ENCODE results near the gene BEX1. TPM values are rescaled to one million over a fixed set of nuclear protein-coding genes. Genes with fewer than 3 reads are reported as not detected.

Gene BEX1
- total RNA-seq, 2 donors from 2014 or later = 83.6 to 144 TPM

- no peak overlapping the region for H3K4me3 ChIP-seq (ENCODE audit: low read length)
- 81 to 100% methylated on average over 1 to 3 of the region's 3 CpGs for WGBS, 2 experiments (ENCODE audit: insufficient coverage in 1 of 2, insufficient read length in 1 of 2)
- H3K27me3 Mint-ChIP-seq (ENCODE audit: insufficient read depth) = peaks cover 9% of the 10 kb centered on the region
Observed at GRCh38 chrX:103012945-103013344, 51.0 kb downstream of the BEX1 start.

More at GRCh38 chrX:103012945-103013344, 51.0 kb downstream of the BEX1 start:
- H3K36me3 ChIP-seq (ENCODE audit: control insufficient read depth, insufficient read depth, low read length) = no peaks in the 10 kb centered on the region
- Mint-ChIP-seq H3K36me3 (ENCODE audit: low read depth) (no peaks in the 10 kb centered on the region), H3K4me1 (no peaks in the 10 kb centered on the region), H3K4me3 (no peak overlapping the region), H3K9me3 (peaks cover 35% of the 10 kb centered on the region), H3K27ac (no peak overlapping the region)
- peaks cover 13% of the 10 kb centered on the region for H3K9me3 ChIP-seq (ENCODE audit: control insufficient read depth, low read length)
- DNase-seq = no peak
- no peaks in the 10 kb centered on the region for H3K4me1 ChIP-seq (ENCODE audit: control insufficient read depth, insufficient read depth, low read length)
- H3K27me3 ChIP-seq (ENCODE audit: control insufficient read depth, insufficient read depth, low read length, poor library complexity, severe bottlenecking) = no peaks in the 10 kb centered on the region
- TF ChIP-seq, protein P1, sequence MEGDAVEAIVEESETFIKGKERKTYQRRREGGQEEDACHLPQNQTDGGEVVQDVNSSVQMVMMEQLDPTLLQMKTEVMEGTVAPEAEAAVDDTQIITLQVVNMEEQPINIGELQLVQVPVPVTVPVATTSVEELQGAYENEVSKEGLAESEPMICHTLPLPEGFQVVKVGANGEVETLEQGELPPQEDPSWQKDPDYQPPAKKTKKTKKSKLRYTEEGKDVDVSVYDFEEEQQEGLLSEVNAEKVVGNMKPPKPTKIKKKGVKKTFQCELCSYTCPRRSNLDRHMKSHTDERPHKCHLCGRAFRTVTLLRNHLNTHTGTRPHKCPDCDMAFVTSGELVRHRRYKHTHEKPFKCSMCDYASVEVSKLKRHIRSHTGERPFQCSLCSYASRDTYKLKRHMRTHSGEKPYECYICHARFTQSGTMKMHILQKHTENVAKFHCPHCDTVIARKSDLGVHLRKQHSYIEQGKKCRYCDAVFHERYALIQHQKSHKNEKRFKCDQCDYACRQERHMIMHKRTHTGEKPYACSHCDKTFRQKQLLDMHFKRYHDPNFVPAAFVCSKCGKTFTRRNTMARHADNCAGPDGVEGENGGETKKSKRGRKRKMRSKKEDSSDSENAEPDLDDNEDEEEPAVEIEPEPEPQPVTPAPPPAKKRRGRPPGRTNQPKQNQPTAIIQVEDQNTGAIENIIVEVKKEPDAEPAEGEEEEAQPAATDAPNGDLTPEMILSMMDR (conservative IDR thresholded peaks at IDR 0.05) = no peak
- no peak overlapping the region for H3K27ac ChIP-seq (ENCODE audit: low read depth, low read length)
- no peak overlapping the region for H3K9ac ChIP-seq (ENCODE audit: extremely low read depth, low read length, poor library complexity, severe bottlenecking)

Other genes with a start within 250 kb of the BEX1 start
- 1 to 10 TPM in 1 of 2 donors, under 1 TPM in 1; 0.64 to 1.5 TPM for gene RAB40AL, start 126.9 kb downstream of the BEX1 start, total RNA-seq
- gene NXF3, start 29.0 kb upstream of the BEX1 start, total RNA-seq = under 1 TPM in 1 of 2 donors, not detected in 1; 0.51 TPM
- gene BEX4, start 150.9 kb upstream of the BEX1 start, total RNA-seq = 10 to 100 TPM; 65.1 to 71.0 TPM
- gene TCEAL8, start 191.0 kb upstream of the BEX1 start, total RNA-seq = 100 to 1,000 TPM in 1 of 2 donors, 10 to 100 TPM in 1; 81.4 to 113 TPM
- gene TCEAL5, start 212.6 kb upstream of the BEX1 start, total RNA-seq = 1 to 10 TPM in 1 of 2 donors, under 1 TPM in 1; 0.22 to 4.4 TPM
- gene BEX2, start 246.8 kb upstream of the BEX1 start, total RNA-seq = 10 to 100 TPM; 23.6 to 32.3 TPM

Measured in endodermal cell (in vitro differentiated cells).